Measurements from ENCODE around the gene SRM.

GRCh38 chr1:11025618-11026017, 34.2 kb downstream of the SRM start:
- TF ChIP-seq EP300 (IDR thresholded peaks at IDR 0.05): no peak
- TF ChIP-seq, protein P1, sequence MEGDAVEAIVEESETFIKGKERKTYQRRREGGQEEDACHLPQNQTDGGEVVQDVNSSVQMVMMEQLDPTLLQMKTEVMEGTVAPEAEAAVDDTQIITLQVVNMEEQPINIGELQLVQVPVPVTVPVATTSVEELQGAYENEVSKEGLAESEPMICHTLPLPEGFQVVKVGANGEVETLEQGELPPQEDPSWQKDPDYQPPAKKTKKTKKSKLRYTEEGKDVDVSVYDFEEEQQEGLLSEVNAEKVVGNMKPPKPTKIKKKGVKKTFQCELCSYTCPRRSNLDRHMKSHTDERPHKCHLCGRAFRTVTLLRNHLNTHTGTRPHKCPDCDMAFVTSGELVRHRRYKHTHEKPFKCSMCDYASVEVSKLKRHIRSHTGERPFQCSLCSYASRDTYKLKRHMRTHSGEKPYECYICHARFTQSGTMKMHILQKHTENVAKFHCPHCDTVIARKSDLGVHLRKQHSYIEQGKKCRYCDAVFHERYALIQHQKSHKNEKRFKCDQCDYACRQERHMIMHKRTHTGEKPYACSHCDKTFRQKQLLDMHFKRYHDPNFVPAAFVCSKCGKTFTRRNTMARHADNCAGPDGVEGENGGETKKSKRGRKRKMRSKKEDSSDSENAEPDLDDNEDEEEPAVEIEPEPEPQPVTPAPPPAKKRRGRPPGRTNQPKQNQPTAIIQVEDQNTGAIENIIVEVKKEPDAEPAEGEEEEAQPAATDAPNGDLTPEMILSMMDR (IDR thresholded peaks at IDR 0.05): no peak
